NCI-H2029 (cell line): ENCODE results near the gene ZNF827.

Source experiments
- DNase-seq: peaks from one replicate; lab custom pipeline; 2025; lab: John Stamatoyannopoulos, UW

The ZNF827 gene

GRCh38 chr4:145933134-145933533 lies 5.5 kb downstream of the ZNF827 start:
- DNase-seq = no peak

GRCh38 chr4:145931403-145931802 lies 7.2 kb downstream of the ZNF827 start:
- DNase-seq = no peak

GRCh38 chr4:145930592-145930991 lies 8.0 kb downstream of the ZNF827 start:
- DNase-seq = no peak

- no peak for DNase-seq
Observed at GRCh38 chr4:145929415-145930178, 9.0 kb downstream of the ZNF827 start.

GRCh38 chr4:145928748-145929147 lies 9.9 kb downstream of the ZNF827 start:
- DNase-seq = no peak

- DNase-seq = no peak
Observed at GRCh38 chr4:145927030-145927429, 11.6 kb downstream of the ZNF827 start.

GRCh38 chr4:145921231-145921630 lies 17.4 kb downstream of the ZNF827 start:
- DNase-seq = no peak

GRCh38 chr4:145920205-145920604 lies 18.4 kb downstream of the ZNF827 start:
- no peak for DNase-seq

GRCh38 chr4:145912376-145912775 lies 26.2 kb downstream of the ZNF827 start:
- DNase-seq = no peak

GRCh38 chr4:145909773-145910172 lies 28.9 kb downstream of the ZNF827 start:
- no peak for DNase-seq

- peak; percentile 76 for DNase-seq
Observed at GRCh38 chr4:145909281-145909715, 29.3 kb downstream of the ZNF827 start.

- no peak for DNase-seq
Observed at GRCh38 chr4:145907812-145908211, 30.8 kb downstream of the ZNF827 start.

GRCh38 chr4:145907390-145907789 lies 31.2 kb downstream of the ZNF827 start:
- DNase-seq = no peak

GRCh38 chr4:145904413-145905177 lies 34.0 kb downstream of the ZNF827 start:
- DNase-seq = peak; percentile 20

- DNase-seq = no peak
Observed at GRCh38 chr4:145902522-145902921, 36.1 kb downstream of the ZNF827 start.

GRCh38 chr4:145899886-145900460 lies 38.6 kb downstream of the ZNF827 start:
- DNase-seq = no peak

- no peak for DNase-seq
Observed at GRCh38 chr4:145898926-145899531, 39.6 kb downstream of the ZNF827 start.

GRCh38 chr4:145898466-145898865 lies 40.2 kb downstream of the ZNF827 start:
- DNase-seq = no peak

GRCh38 chr4:145895056-145895455 lies 43.6 kb downstream of the ZNF827 start:
- no peak for DNase-seq

GRCh38 chr4:145891958-145892357 lies 46.7 kb downstream of the ZNF827 start:
- DNase-seq = no peak

- no peak for DNase-seq
Observed at GRCh38 chr4:145890689-145891088, 47.9 kb downstream of the ZNF827 start.

- DNase-seq = no peak
Observed at GRCh38 chr4:145888393-145888792, 50.2 kb downstream of the ZNF827 start.
